PFSK-1 (cell line): Measurements from ENCODE around the gene GRAMD1B.

Experiments
- FOXP2 ChIP-seq: optimal IDR thresholded peaks from 2 replicates; pipeline ENCODE3; 2011; ENCODE audit warnings: borderline replicate concordance, control low read depth, inconsistent platforms; ENCODE audit not compliant: insufficient read depth; ENCODE audit errors: extremely low read length, extremely low read depth
- POLR2AphosphoS5 ChIP-seq: IDR thresholded peaks from 2 replicates; pipeline ENCODE4 v1.6.1; 2012; ENCODE audit warnings: low read depth, mild to moderate bottlenecking, control low read depth, low read length, moderate library complexity
- SIN3A ChIP-seq: IDR thresholded peaks from 2 replicates; pipeline ENCODE4 v1.6.1; 2012; ENCODE audit warnings: mild to moderate bottlenecking, low read length, moderate library complexity, borderline replicate concordance; ENCODE audit not compliant: insufficient read depth
- TAF1 ChIP-seq: IDR thresholded peaks from 2 replicates; pipeline ENCODE4 v1.6.1; 2012; ENCODE audit warnings: low read length, control low read depth, borderline replicate concordance; ENCODE audit not compliant: insufficient read depth
- TF ChIP-seq, protein P1 (sequence below), 2 experiments: IDR thresholded peaks; 2 replicates each; pipeline versions ENCODE4 v1.6.1 to v1.8.0; 2011 to 2012; ENCODE audit warnings: low read depth in 2 of 2, low read length in 2 of 2, control low read depth in 1 of 2, inconsistent platforms in 1 of 2, mild to moderate bottlenecking in 1 of 2, moderate library complexity in 1 of 2; ENCODE audit not compliant: insufficient read depth in 1 of 2

GRAMD1B gene

DNA sequence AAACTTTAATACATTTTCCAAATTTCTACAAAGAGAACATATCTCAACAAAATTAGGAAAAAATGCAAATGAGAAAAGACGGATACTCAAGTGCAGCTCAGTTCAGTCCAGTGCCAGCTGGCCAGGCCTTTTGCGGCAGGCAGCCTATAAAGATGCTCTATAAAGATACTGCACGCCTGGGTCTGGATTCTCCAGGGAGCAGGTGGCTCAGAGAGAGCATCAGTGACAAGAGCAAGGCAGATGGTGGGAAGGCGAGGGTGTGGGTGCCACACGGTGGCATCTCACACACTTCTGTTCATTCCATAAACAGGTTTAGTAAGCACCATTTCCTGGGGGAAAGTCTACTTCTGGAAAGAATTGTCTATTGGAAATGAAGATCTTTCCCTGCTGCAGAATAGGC, 242.5 kb downstream of the GRAMD1B start:
- TF ChIP-seq POLR2AphosphoS5, result no peak
- TF ChIP-seq, protein P1, sequence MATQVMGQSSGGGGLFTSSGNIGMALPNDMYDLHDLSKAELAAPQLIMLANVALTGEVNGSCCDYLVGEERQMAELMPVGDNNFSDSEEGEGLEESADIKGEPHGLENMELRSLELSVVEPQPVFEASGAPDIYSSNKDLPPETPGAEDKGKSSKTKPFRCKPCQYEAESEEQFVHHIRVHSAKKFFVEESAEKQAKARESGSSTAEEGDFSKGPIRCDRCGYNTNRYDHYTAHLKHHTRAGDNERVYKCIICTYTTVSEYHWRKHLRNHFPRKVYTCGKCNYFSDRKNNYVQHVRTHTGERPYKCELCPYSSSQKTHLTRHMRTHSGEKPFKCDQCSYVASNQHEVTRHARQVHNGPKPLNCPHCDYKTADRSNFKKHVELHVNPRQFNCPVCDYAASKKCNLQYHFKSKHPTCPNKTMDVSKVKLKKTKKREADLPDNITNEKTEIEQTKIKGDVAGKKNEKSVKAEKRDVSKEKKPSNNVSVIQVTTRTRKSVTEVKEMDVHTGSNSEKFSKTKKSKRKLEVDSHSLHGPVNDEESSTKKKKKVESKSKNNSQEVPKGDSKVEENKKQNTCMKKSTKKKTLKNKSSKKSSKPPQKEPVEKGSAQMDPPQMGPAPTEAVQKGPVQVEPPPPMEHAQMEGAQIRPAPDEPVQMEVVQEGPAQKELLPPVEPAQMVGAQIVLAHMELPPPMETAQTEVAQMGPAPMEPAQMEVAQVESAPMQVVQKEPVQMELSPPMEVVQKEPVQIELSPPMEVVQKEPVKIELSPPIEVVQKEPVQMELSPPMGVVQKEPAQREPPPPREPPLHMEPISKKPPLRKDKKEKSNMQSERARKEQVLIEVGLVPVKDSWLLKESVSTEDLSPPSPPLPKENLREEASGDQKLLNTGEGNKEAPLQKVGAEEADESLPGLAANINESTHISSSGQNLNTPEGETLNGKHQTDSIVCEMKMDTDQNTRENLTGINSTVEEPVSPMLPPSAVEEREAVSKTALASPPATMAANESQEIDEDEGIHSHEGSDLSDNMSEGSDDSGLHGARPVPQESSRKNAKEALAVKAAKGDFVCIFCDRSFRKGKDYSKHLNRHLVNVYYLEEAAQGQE (IDR thresholded peaks at IDR 0.05; ENCODE audit: insufficient read depth in 1 of 2, low read depth in 2 of 2, low read length in 2 of 2), result no peak
- no peak for TF ChIP-seq FOXP2
- TF ChIP-seq TAF1, result no peak
- TF ChIP-seq SIN3A, result no peak

DNA sequence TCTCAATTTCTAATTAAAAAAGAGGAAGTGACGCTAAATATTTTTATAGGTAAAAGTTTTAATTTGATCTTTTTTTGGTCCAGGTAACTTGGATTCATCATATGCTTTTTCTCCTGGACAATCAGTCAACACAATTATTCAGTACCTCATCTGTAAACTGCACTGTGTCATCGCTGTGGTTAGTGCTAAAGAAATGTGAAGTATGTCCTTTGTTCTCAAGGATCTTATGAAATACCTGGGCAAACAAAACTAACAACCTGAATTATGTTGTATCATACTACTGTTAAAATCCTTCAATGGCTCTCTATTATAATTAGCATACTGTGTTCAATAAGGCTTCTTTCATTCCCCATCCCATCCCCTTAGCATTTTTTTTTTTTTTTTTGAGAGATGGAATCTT, 244.2 kb downstream of the GRAMD1B start:
- TF ChIP-seq, protein P1 (IDR thresholded peaks at IDR 0.05; ENCODE audit: insufficient read depth in 1 of 2, low read depth in 2 of 2, low read length in 2 of 2), result no peak
- TF ChIP-seq POLR2AphosphoS5 (no peak), FOXP2 (no peak)
